Measurements from ENCODE around the gene SIX2. TPM values are rescaled to one million over a fixed set of nuclear protein-coding genes. Genes with fewer than 3 reads are reported as not detected.

SIX2 gene
- total RNA-seq, 3 donors from 2014 or later, result 0.98 to 3.5 (median 1.5) TPM

GRCh38 chr2:45030553-45030952, 21.3 kb upstream of the SIX2 start:
- H3K4me1 ChIP-seq, result no peaks in the 10 kb centered on the region

GRCh38 chr2:45029215-45029614, 20.0 kb upstream of the SIX2 start:
- Histone ChIP-seq H3K4me3 (no peak overlapping the region), H3K36me3 (no peaks in the 10 kb centered on the region), H3K9me3 (no peaks in the 10 kb centered on the region), H3K4me1 (no peaks in the 10 kb centered on the region), H3K27me3 (no peaks in the 10 kb centered on the region), H3K27ac (no peak overlapping the region)
- intact Hi-C loops (cut with DNase I; ENCODE audit: low total_unique reads), result no loop called here
- no peak for DNase-seq (ENCODE audit: low spot score in 2 of 2)
- TF ChIP-seq CTCF (IDR thresholded peaks at IDR 0.05) (no peak), POLR2A (IDR thresholded peaks at IDR 0.05) (no peak), POLR2AphosphoS5 (IDR thresholded peaks at IDR 0.05) (no peak)

More at GRCh38 chr2:45030553-45030952, 21.3 kb upstream of the SIX2 start:
- intact Hi-C loops (cut with DNase I; ENCODE audit: low total_unique reads), result no loop called here
- Histone ChIP-seq H3K4me3 (no peak overlapping the region), H3K27ac (no peak overlapping the region), H3K9me3 (no peaks in the 10 kb centered on the region), H3K36me3 (no peaks in the 10 kb centered on the region), H3K27me3 (no peaks in the 10 kb centered on the region)
- DNase-seq (ENCODE audit: low spot score in 2 of 2), result no peak
- TF ChIP-seq CTCF (IDR thresholded peaks at IDR 0.05) (no peak), POLR2AphosphoS5 (IDR thresholded peaks at IDR 0.05) (no peak), POLR2A (IDR thresholded peaks at IDR 0.05) (no peak)

GRCh38 chr2:45028276-45028675, 19.0 kb upstream of the SIX2 start:
- no peak for DNase-seq (ENCODE audit: low spot score in 2 of 2)
- TF ChIP-seq CTCF (IDR thresholded peaks at IDR 0.05) (no peak), POLR2A (IDR thresholded peaks at IDR 0.05) (no peak), POLR2AphosphoS5 (IDR thresholded peaks at IDR 0.05) (no peak)
- H3K27ac ChIP-seq, result no peak overlapping the region
- no peaks in the 10 kb centered on the region for H3K4me1 ChIP-seq
- no peaks in the 10 kb centered on the region for H3K27me3 ChIP-seq
- no peaks in the 10 kb centered on the region for H3K9me3 ChIP-seq
- no peaks in the 10 kb centered on the region for H3K36me3 ChIP-seq
- H3K4me3 ChIP-seq, result no peak overlapping the region
- intact Hi-C loops (cut with DNase I; ENCODE audit: low total_unique reads), result no loop called here

GRCh38 chr2:45026924-45027450, 17.7 kb upstream of the SIX2 start:
- H3K36me3 ChIP-seq, result no peaks in the 10 kb centered on the region
- intact Hi-C loops (cut with DNase I; ENCODE audit: low total_unique reads), result no loop called here
- no peak overlapping the region for H3K27ac ChIP-seq
- TF ChIP-seq POLR2A (IDR thresholded peaks at IDR 0.05), result no peak
- no peak for TF ChIP-seq POLR2AphosphoS5 (IDR thresholded peaks at IDR 0.05)
- no peak overlapping the region for H3K4me3 ChIP-seq
- no peaks in the 10 kb centered on the region for H3K4me1 ChIP-seq
- no peaks in the 10 kb centered on the region for H3K9me3 ChIP-seq
- DNase-seq (ENCODE audit: low spot score in 2 of 2), result no peak
- no peaks in the 10 kb centered on the region for H3K27me3 ChIP-seq

GRCh38 chr2:45024600-45025291, 15.5 kb upstream of the SIX2 start:
- Histone ChIP-seq H3K9me3 (no peaks in the 10 kb centered on the region), H3K4me1 (no peaks in the 10 kb centered on the region), H3K36me3 (no peaks in the 10 kb centered on the region), H3K4me3 (no peak overlapping the region), H3K27ac (no peak overlapping the region), H3K27me3 (no peaks in the 10 kb centered on the region)
- intact Hi-C loops (cut with DNase I; ENCODE audit: low total_unique reads), result no loop called here
- DNase-seq (ENCODE audit: low spot score in 2 of 2), result no peak
- no peak for TF ChIP-seq CTCF (IDR thresholded peaks at IDR 0.05)
- TF ChIP-seq POLR2AphosphoS5 (IDR thresholded peaks at IDR 0.05), result no peak
- TF ChIP-seq POLR2A (IDR thresholded peaks at IDR 0.05), result no peak
